H1 (cell line): ENCODE data around the gene ZNF451. TPM values are rescaled to one million over a fixed set of nuclear protein-coding genes. Genes with fewer than 3 reads are reported as not detected.

Experiments
- CTCF ChIA-PET: fragments of 300-600 bp; sonication (Branson Sonifier 250); formaldehyde crosslinking; loops from one replicate; lab custom pipeline; 2021; ENCODE audit not compliant: partially characterized antibody; lab: Charles Lee
- POLR2A ChIA-PET: fragments of 300-600 bp; sonication (Branson Sonifier 250); formaldehyde crosslinking; loops from one replicate; lab custom pipeline; 2021; ENCODE audit warnings: inconsistent platforms; ENCODE audit not compliant: partially characterized antibody; lab: Charles Lee
- DNase-seq, 2 experiments: peaks; one replicate each; pipeline versions ENCODE4 v3.0.0 to v3.0.0-alpha.2; 2010 to 2022; ENCODE audit warnings: low spot score in 2 of 2, low read depth in 1 of 2, mixed read lengths in 1 of 2
- FAIRE-seq: peaks from 2 replicates; lab custom pipeline; 2011; peaks lifted over from hg19 to GRCh38; lab: Jason Lieb, UNC
- H2AFZ ChIP-seq: 2 replicates; pipeline ENCODE4 v1.8.1; 2012; ENCODE audit warnings: low read length, inconsistent platforms
- H2AK5ac ChIP-seq: 2 replicates; pipeline ENCODE4 v1.6.1; 2013; ENCODE audit warnings: low read depth, low read length
- H2BK120ac ChIP-seq: replicated peaks from 2 replicates; pipeline ENCODE3; 2013; ENCODE audit warnings: low read depth, low read length, inconsistent platforms
- H2BK12ac ChIP-seq: 2 replicates; pipeline ENCODE4 v1.6.1; 2013; ENCODE audit warnings: low read depth, low read length
- H2BK15ac ChIP-seq: 2 replicates; pipeline ENCODE4 v1.6.1; 2013; ENCODE audit warnings: low read length
- H2BK20ac ChIP-seq: 2 replicates; pipeline ENCODE4 v1.6.1; 2013; ENCODE audit warnings: low read length
- H2BK5ac ChIP-seq: 2 replicates; pipeline ENCODE4 v1.6.1; 2013; ENCODE audit warnings: low read depth, low read length
- H3K14ac ChIP-seq: 2 replicates; pipeline ENCODE4 v1.6.1; 2013; ENCODE audit warnings: inconsistent platforms; ENCODE audit not compliant: insufficient read length
- H3K18ac ChIP-seq: 2 replicates; pipeline ENCODE4 v1.6.1; 2013; ENCODE audit warnings: low read length; ENCODE audit errors: extremely low read depth
- H3K23ac ChIP-seq: 2 replicates; pipeline ENCODE4 v1.6.1; 2013; ENCODE audit warnings: inconsistent platforms; ENCODE audit not compliant: insufficient read length
- H3K23me2 ChIP-seq: 2 replicates; pipeline ENCODE4 v1.6.1; 2013; ENCODE audit warnings: low read depth, low read length
- H3K27ac ChIP-seq: 2 replicates; pipeline ENCODE4 v1.6.1; 2011; ENCODE audit warnings: low read depth, low read length, inconsistent platforms
- H3K27me3 ChIP-seq, 4 experiments: replicated peaks in 1 of 4; 1 replicate in 1 of 4; 2 replicates in 3 of 4; pipeline versions ENCODE4 v1.6.1 to v1.8.1; 2011 to 2013; ENCODE audit warnings: low read length in 3 of 4, mild to moderate bottlenecking in 3 of 4, inconsistent platforms in 2 of 4, mixed read lengths in 2 of 4, moderate library complexity in 1 of 4; ENCODE audit not compliant: control insufficient read depth in 3 of 4, insufficient read depth in 3 of 4; ENCODE audit errors: extremely low read depth in 1 of 4
- H3K36me3 ChIP-seq, 4 experiments: 2 replicates each; pipeline versions ENCODE4 v1.6.1 to v1.8.1; 2011 to 2013; ENCODE audit warnings: mild to moderate bottlenecking in 4 of 4, low read length in 3 of 4, moderate library complexity in 2 of 4, control low read depth in 1 of 4, inconsistent platforms in 1 of 4; ENCODE audit not compliant: insufficient read depth in 4 of 4, control insufficient read depth in 2 of 4
- H3K4ac ChIP-seq: replicated peaks from 2 replicates; pipeline ENCODE3; 2013; ENCODE audit warnings: low read length, low read depth, mixed read lengths, inconsistent platforms; ENCODE audit not compliant: insufficient read length
- H3K4me1 ChIP-seq, 4 experiments: replicated peaks in 1 of 4; 1 replicate in 1 of 4; 2 replicates in 3 of 4; pipeline versions ENCODE4 v1.6.1 to v1.8.1; 2011 to 2013; ENCODE audit warnings: low read length in 3 of 4, inconsistent platforms in 2 of 4, mixed read lengths in 1 of 4; ENCODE audit not compliant: insufficient read depth in 4 of 4, control insufficient read depth in 3 of 4
- H3K4me2 ChIP-seq, 2 experiments: 2 replicates each; pipeline versions ENCODE4 v1.6.1 to v1.8.1; 2011 to 2013; ENCODE audit warnings: low read depth in 2 of 2, low read length in 2 of 2, control low read depth in 1 of 2, inconsistent platforms in 1 of 2, mild to moderate bottlenecking in 1 of 2; ENCODE audit not compliant: insufficient read depth in 1 of 2
- H3K4me3 ChIP-seq, 4 experiments: fragments of 200-600, 300-600 bp in 1 of 4; sonication (generic), shearing (Covaris generic), sonication (Bioruptor Twin) in 1 of 4; 2 replicates each; pipeline versions ENCODE4 v1.5.1 to v1.8.1; 2011 to 2016; ENCODE audit warnings: low read length in 4 of 4, low read depth in 3 of 4, control low read depth in 2 of 4, inconsistent platforms in 2 of 4, mild to moderate bottlenecking in 2 of 4, mixed read lengths in 1 of 4, moderate library complexity in 1 of 4; ENCODE audit not compliant: insufficient read depth in 2 of 4; ENCODE audit errors: extremely low read depth in 1 of 4
- H3K56ac ChIP-seq: replicated peaks from 2 replicates; pipeline ENCODE3; 2013; ENCODE audit warnings: low read depth, mild to moderate bottlenecking, mixed read lengths, low read length, inconsistent platforms; ENCODE audit not compliant: insufficient read length
- H3K79me1 ChIP-seq: 2 replicates; pipeline ENCODE4 v1.6.1; 2013; ENCODE audit warnings: low read depth, low read length, control low read depth
- H3K79me2 ChIP-seq, 2 experiments: 2 replicates each; pipeline versions ENCODE4 v1.6.1 to v1.8.1; 2012 to 2013; ENCODE audit warnings: low read length in 2 of 2, mild to moderate bottlenecking in 2 of 2, inconsistent platforms in 1 of 2; ENCODE audit not compliant: insufficient read depth in 2 of 2, control insufficient read depth in 1 of 2
- H3K9ac ChIP-seq, 4 experiments: replicated peaks in 1 of 4; 1 replicate in 1 of 4; 2 replicates in 3 of 4; pipeline versions ENCODE4 v1.6.1 to v1.8.1; 2011 to 2013; ENCODE audit warnings: low read depth in 3 of 4, low read length in 3 of 4, control low read depth in 2 of 4, mild to moderate bottlenecking in 2 of 4, moderate library complexity in 2 of 4, inconsistent platforms in 1 of 4; ENCODE audit errors: extremely low read depth in 1 of 4
- H3K9me3 ChIP-seq, 2 experiments: 2 replicates each; pipeline versions ENCODE4 v1.6.1 to v1.8.1; 2012 to 2013; ENCODE audit warnings: mild to moderate bottlenecking in 2 of 2, moderate library complexity in 2 of 2, control low read depth in 1 of 2, inconsistent platforms in 1 of 2, low read depth in 1 of 2, low read length in 1 of 2, mixed read lengths in 1 of 2; ENCODE audit not compliant: insufficient read depth in 2 of 2
- H4K20me1 ChIP-seq, 2 experiments: replicated peaks in 1 of 2; 2 replicates each; pipeline versions ENCODE3 to v1.8.1; 2011 to 2013; ENCODE audit warnings: inconsistent platforms in 2 of 2, low read length in 2 of 2, mild to moderate bottlenecking in 1 of 2; ENCODE audit not compliant: insufficient read depth in 2 of 2, control insufficient read depth in 1 of 2
- H4K5ac ChIP-seq: 2 replicates; pipeline ENCODE4 v1.6.1; 2013; ENCODE audit warnings: low read length, low read depth, mixed read lengths, inconsistent platforms; ENCODE audit not compliant: insufficient read length
- H4K8ac ChIP-seq: 2 replicates; pipeline ENCODE4 v1.8.0; 2013; ENCODE audit warnings: mild to moderate bottlenecking, moderate library complexity, low read length, inconsistent platforms; ENCODE audit not compliant: insufficient read depth; ENCODE audit errors: extremely low read depth
- H4K91ac ChIP-seq: replicated peaks from 2 replicates; pipeline ENCODE3; 2013; ENCODE audit warnings: low read length, mixed read lengths, inconsistent platforms; ENCODE audit not compliant: insufficient read length
- BCL11A ChIP-seq, 2 experiments: IDR thresholded peaks; one replicate each; pipeline ENCODE4 v1.6.1; 2011; ENCODE audit warnings: low read depth in 2 of 2, low read length in 2 of 2, mild to moderate bottlenecking in 2 of 2
- CBX5 ChIP-seq: fragments of 300-800, 300-1000 bp; sonication (generic); IDR thresholded peaks from 2 replicates; pipeline ENCODE4 v1.7.1; 2016; ENCODE audit warnings: antibody characterized with exemption, low read length, low read depth
- CHD1 ChIP-seq: IDR thresholded peaks from 2 replicates; pipeline ENCODE4 v1.6.1; 2012; ENCODE audit warnings: low read depth, low read length, improper control_type of control experiment
- FOSL1 ChIP-seq: IDR thresholded peaks from 2 replicates; pipeline ENCODE4 v1.6.1; 2011; ENCODE audit warnings: mild to moderate bottlenecking, low read depth, low read length, moderate library complexity; ENCODE audit not compliant: insufficient read depth
- RNF2 ChIP-seq: fragments of 200-900, 300-1000 bp; sonication (generic); IDR thresholded peaks from 2 replicates; pipeline ENCODE4 v1.7.1; 2016; ENCODE audit warnings: borderline replicate concordance, low read depth, mild to moderate bottlenecking, antibody characterized with exemption, low read length; ENCODE audit not compliant: poor library complexity, severe bottlenecking; ENCODE audit errors: missing control alignments
- SP1 ChIP-seq: IDR thresholded peaks from 2 replicates; pipeline ENCODE4 v1.6.1; 2011; ENCODE audit warnings: low read depth, low read length
- SUZ12 ChIP-seq: fragments of 200-600 bp; sonication (generic); IDR thresholded peaks from 2 replicates; pipeline ENCODE4 v1.6.1; 2012; ENCODE audit warnings: mild to moderate bottlenecking, inconsistent platforms, low read length, moderate library complexity, mixed read lengths
- TBP ChIP-seq: IDR thresholded peaks from 2 replicates; pipeline ENCODE4 v1.6.1; 2011; ENCODE audit warnings: low read depth, low read length, improper control_type of control experiment
- YY1 ChIP-seq: IDR thresholded peaks from 2 replicates; pipeline ENCODE4 v1.6.1; 2011; ENCODE audit warnings: low read depth, mild to moderate bottlenecking, low read length
- WGBS, 2 experiments: shearing (Covaris generic) in 1 of 2; methylation state at CpG; one replicate each; pipeline versions ENCODE4 v1.1.6 to v1.1.7; 2013 to 2015; ENCODE audit warnings: low lambda C conversion rate in 2 of 2, mixed read lengths in 2 of 2, inconsistent platforms in 1 of 2, low coverage in 1 of 2, missing lambda C conversion rate in 1 of 2; ENCODE audit not compliant: insufficient replicate concordance in 2 of 2, insufficient coverage in 1 of 2, insufficient read length in 1 of 2; ENCODE audit errors: extremely low coverage in 1 of 2, missing lambda C conversion rate in 1 of 2; 5-methylcytosine and 5-hydroxymethylcytosine counted together
- polyA plus RNA-seq, 7 experiments: library from polyadenylated mRNA; depleted of rRNA in 3 of 7; stranded (reverse) in 5 of 7; unstranded in 2 of 7; fragments of >200 nt in 5 of 7; fragments of 200-250 nt in 2 of 7; gene quantifications; 1 replicate in 5 of 7; 2 replicates in 1 of 7; 4 replicates in 1 of 7; pipeline versions ENCODE4 v1.2.1 to v1.2.3, GENCODE V29; 2011 to 2013; ENCODE audit warnings: missing spikeins in 2 of 7, mixed read lengths in 2 of 7
- total RNA-seq: library from RNA; stranded (reverse); fragmentation: NEBNext Ultra II Directional; extraction: Animal tissue kit (Norgen Biotek cat#: 25700); gene quantifications from 2 replicates; pipeline ENCODE4 v1.2.1, GENCODE V29; 2021
- TF ChIP-seq, protein P1 (sequence below): IDR thresholded peaks from 2 replicates; pipeline ENCODE4 v1.6.1; 2012; ENCODE audit warnings: low read length, inconsistent platforms
- TF ChIP-seq, protein P2 (sequence below): IDR thresholded peaks from 2 replicates; pipeline ENCODE4 v1.6.1; 2011; ENCODE audit warnings: low read length, improper control_type of control experiment

The ZNF451 gene
- total and polyA plus RNA-seq, 2 of the 8 experiments (the other 6 are each of a cell fraction or from before 2014, with no cell fraction given), result 10.7 to 56.8 TPM

DNA sequence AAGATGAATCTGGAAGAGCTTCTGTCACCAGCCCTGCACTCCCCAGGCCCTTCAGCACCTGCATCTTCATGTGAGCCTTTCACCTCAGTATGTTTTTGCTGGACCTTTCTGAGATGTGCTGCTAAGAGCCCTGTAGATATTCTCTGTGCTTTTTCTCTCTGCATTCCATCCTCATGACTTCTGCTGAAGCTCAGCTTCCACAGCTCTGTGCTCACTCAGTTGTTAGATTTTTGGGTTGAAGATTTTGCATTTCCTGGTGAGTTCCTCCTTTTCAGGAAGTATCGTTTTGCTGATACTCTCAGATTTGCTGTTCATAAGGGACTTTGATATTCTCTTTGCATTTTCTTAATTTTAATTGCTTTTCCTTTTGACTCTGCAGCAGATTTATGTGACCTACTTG is 25.2 kb upstream of the ZNF451 start:
- POLR2A ChIA-PET, result no interaction called here
- H2AK5ac ChIP-seq, result no peak overlapping the region
- no peak overlapping the region for H2BK5ac ChIP-seq
- CTCF ChIA-PET, result no interaction called here
- H3K9ac ChIP-seq, result no peak overlapping the region
- DNase-seq, result no peak
- H3K4me3 ChIP-seq, result no peak overlapping the region
- H4K8ac ChIP-seq, result no peak overlapping the region
- no peak overlapping the region for H2BK120ac ChIP-seq
- no peak overlapping the region for H2BK15ac ChIP-seq
- no peaks in the 10 kb centered on the region for H3K23me2 ChIP-seq
- no peak overlapping the region for H2BK12ac ChIP-seq
- peaks cover 0 to 6% (median under 1%) of the 10 kb centered on the region in 4 experiments; a peak in 2 of 7 replicates for H3K4me1 ChIP-seq
- no peak overlapping the region for H4K5ac ChIP-seq
- H4K20me1 ChIP-seq, result peaks cover 0 to 1% of the 10 kb centered on the region in 2 experiments
- H3K79me2 ChIP-seq, result no peaks in the 10 kb centered on the region
- H4K91ac ChIP-seq, result no peak overlapping the region
- no peak overlapping the region for H3K14ac ChIP-seq
- H3K27ac ChIP-seq, result no peak overlapping the region
- peaks cover 0 to 13% (median 2%) of the 10 kb centered on the region in 4 experiments; a peak in 5 of 8 replicates for H3K36me3 ChIP-seq
- no peak overlapping the region for H3K4me2 ChIP-seq
- H2AFZ ChIP-seq, result no peak overlapping the region
- no peak overlapping the region for H3K23ac ChIP-seq
- H3K27me3 ChIP-seq, result no peaks in the 10 kb centered on the region
- H2BK20ac ChIP-seq, result no peak overlapping the region
- no peaks in the 10 kb centered on the region for H3K79me1 ChIP-seq
- no peaks in the 10 kb centered on the region for H3K9me3 ChIP-seq
- no peak for FAIRE-seq
- H3K4ac ChIP-seq, result no peak overlapping the region
- H3K56ac ChIP-seq, result no peak overlapping the region
- H3K18ac ChIP-seq, result no peak overlapping the region
- 92% methylated on average over 1 of the region's 1 CpG; no CpG with 5 or more reads in 1 of the 2 experiments for WGBS, 2 experiments
- TF ChIP-seq SP1, result no peak
- no peak for TF ChIP-seq TBP
- TF ChIP-seq CHD1, result no peak
- TF ChIP-seq, protein P1, sequence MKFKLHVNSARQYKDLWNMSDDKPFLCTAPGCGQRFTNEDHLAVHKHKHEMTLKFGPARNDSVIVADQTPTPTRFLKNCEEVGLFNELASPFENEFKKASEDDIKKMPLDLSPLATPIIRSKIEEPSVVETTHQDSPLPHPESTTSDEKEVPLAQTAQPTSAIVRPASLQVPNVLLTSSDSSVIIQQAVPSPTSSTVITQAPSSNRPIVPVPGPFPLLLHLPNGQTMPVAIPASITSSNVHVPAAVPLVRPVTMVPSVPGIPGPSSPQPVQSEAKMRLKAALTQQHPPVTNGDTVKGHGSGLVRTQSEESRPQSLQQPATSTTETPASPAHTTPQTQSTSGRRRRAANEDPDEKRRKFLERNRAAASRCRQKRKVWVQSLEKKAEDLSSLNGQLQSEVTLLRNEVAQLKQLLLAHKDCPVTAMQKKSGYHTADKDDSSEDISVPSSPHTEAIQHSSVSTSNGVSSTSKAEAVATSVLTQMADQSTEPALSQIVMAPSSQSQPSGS, result no peak
- TF ChIP-seq, protein P2, sequence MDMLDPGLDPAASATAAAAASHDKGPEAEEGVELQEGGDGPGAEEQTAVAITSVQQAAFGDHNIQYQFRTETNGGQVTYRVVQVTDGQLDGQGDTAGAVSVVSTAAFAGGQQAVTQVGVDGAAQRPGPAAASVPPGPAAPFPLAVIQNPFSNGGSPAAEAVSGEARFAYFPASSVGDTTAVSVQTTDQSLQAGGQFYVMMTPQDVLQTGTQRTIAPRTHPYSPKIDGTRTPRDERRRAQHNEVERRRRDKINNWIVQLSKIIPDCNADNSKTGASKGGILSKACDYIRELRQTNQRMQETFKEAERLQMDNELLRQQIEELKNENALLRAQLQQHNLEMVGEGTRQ, result no peak
- TF ChIP-seq FOSL1, result no peak
- TF ChIP-seq YY1, result no peak
- no peak for TF ChIP-seq RNF2
- no peak for TF ChIP-seq CBX5
- no peak for TF ChIP-seq BCL11A (IDR thresholded peaks at IDR 0.05; ENCODE audit: low read depth in 2 of 2, low read length in 2 of 2)
- no peak for TF ChIP-seq SUZ12
